ENCODE measurements around the gene CARD9. TPM values are rescaled to one million over a fixed set of nuclear protein-coding genes. Genes with fewer than 3 reads are reported as not detected.
A peak's percentile ranks its signal among the peaks of the same experiment; 100 is the strongest.

Gene CARD9
- total RNA-seq, 2 donors from 2014 or later, result 0.35 to 1.5 TPM

DNA sequence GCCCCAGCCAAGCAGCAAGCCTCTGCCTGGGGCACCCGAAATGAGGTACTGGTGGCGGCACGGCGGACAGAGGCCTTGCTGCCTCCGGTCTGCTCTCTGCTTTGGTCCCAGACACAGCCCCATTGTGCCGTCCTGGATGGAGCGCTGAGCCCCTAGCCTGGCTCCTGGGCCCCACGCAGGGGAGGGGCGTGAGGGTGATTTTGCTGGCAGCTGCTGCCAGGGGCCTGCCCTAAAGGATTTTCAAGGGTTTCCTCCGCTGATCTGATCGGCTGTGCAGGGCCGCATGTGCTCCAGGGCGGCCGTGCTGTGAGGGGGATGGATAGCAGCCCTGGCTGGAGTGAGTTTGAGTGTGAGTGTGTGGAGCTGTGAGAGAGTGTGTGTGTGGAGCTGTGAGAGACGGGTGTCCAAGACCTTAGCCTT lies 44.8 kb downstream of the CARD9 start:
- Mint-ChIP-seq H3K27ac (peak overlapping the region; percentile 57), H3K36me3 (ENCODE audit: low read depth) (no peaks in the 10 kb centered on the region), H3K4me1 (peaks cover 6% of the 10 kb centered on the region), H3K27me3 (ENCODE audit: insufficient read depth) (no peaks in the 10 kb centered on the region), H3K9me3 (no peaks in the 10 kb centered on the region), H3K4me3 (peak overlapping the region; percentile 54)
- peak overlapping the region; percentile 86 for H3K4me3 ChIP-seq (ENCODE audit: low read length)
- peaks cover 17% of the 10 kb centered on the region for H3K4me1 ChIP-seq (ENCODE audit: control insufficient read depth, insufficient read depth, low read length)
- DNase-seq, result no peak
- WGBS, 2 experiments (ENCODE audit: insufficient coverage in 1 of 2, insufficient read length in 1 of 2), result 74 to 81% methylated on average over 9 to 15 of the region's 15 CpGs
- peak overlapping the region; percentile 81 for H3K27ac ChIP-seq (ENCODE audit: low read depth, low read length)
- no peak for TF ChIP-seq CTCF (conservative IDR thresholded peaks at IDR 0.05)
- H3K9ac ChIP-seq (ENCODE audit: extremely low read depth, low read length, poor library complexity, severe bottlenecking), result peak overlapping the region; percentile 59
- H3K9me3 ChIP-seq (ENCODE audit: control insufficient read depth, low read length), result no peaks in the 10 kb centered on the region
- peaks cover 4% of the 10 kb centered on the region for H3K36me3 ChIP-seq (ENCODE audit: control insufficient read depth, insufficient read depth, low read length)
- no peaks in the 10 kb centered on the region for H3K27me3 ChIP-seq (ENCODE audit: control insufficient read depth, insufficient read depth, low read length, poor library complexity, severe bottlenecking)

GRCh38 chr9:136328011-136328621 lies 45.4 kb downstream of the CARD9 start:
- Histone ChIP-seq H3K9ac (ENCODE audit: extremely low read depth, low read length, poor library complexity, severe bottlenecking) (peak overlapping the region; percentile 59), H3K27me3 (ENCODE audit: control insufficient read depth, insufficient read depth, low read length, poor library complexity, severe bottlenecking) (no peaks in the 10 kb centered on the region), H3K27ac (ENCODE audit: low read depth, low read length) (peak overlapping the region; percentile 81), H3K9me3 (ENCODE audit: control insufficient read depth, low read length) (no peaks in the 10 kb centered on the region), H3K4me3 (ENCODE audit: low read length) (peak overlapping the region; percentile 86), H3K4me1 (ENCODE audit: control insufficient read depth, insufficient read depth, low read length) (peaks cover 17% of the 10 kb centered on the region), H3K36me3 (ENCODE audit: control insufficient read depth, insufficient read depth, low read length) (peaks cover 4% of the 10 kb centered on the region)
- H3K4me1 Mint-ChIP-seq, result peaks cover 6% of the 10 kb centered on the region
- no peaks in the 10 kb centered on the region for H3K36me3 Mint-ChIP-seq (ENCODE audit: low read depth)
- no peaks in the 10 kb centered on the region for H3K9me3 Mint-ChIP-seq
- DNase-seq, result no peak
- no peak overlapping the region for H3K27ac Mint-ChIP-seq
- peak overlapping the region; percentile 54 for H3K4me3 Mint-ChIP-seq
- 61 to 72% methylated on average over 6 to 13 of the region's 13 CpGs for WGBS, 2 experiments (ENCODE audit: insufficient coverage in 1 of 2, insufficient read length in 1 of 2)
- H3K27me3 Mint-ChIP-seq (ENCODE audit: insufficient read depth), result no peaks in the 10 kb centered on the region
- TF ChIP-seq CTCF (conservative IDR thresholded peaks at IDR 0.05), result no peak

GRCh38 chr9:136327304-136327974 lies 46.0 kb downstream of the CARD9 start, which contains the start of gene GPSM1:
GPSM1 (plus strand) TSS chr9:136327539; CDS start chr9:136327696, 157 bp downstream.
- Histone ChIP-seq H3K27ac (ENCODE audit: low read depth, low read length) (peak within 1 kb of the TSS; percentile 81), H3K36me3 (ENCODE audit: control insufficient read depth, insufficient read depth, low read length) (peaks cover 4% of the 10 kb centered on the region), H3K9ac (ENCODE audit: extremely low read depth, low read length, poor library complexity, severe bottlenecking) (peak within 1 kb of the TSS; percentile 59), H3K4me1 (ENCODE audit: control insufficient read depth, insufficient read depth, low read length) (peaks cover 17% of the 10 kb centered on the region), H3K27me3 (ENCODE audit: control insufficient read depth, insufficient read depth, low read length, poor library complexity, severe bottlenecking) (no peaks in the 10 kb centered on the region), H3K4me3 (ENCODE audit: low read length) (peak within 1 kb of the TSS; percentile 86), H3K9me3 (ENCODE audit: control insufficient read depth, low read length) (no peaks in the 10 kb centered on the region)
- H3K4me3 Mint-ChIP-seq, result peak within 1 kb of the TSS; percentile 54
- H3K4me1 Mint-ChIP-seq, result peaks cover 6% of the 10 kb centered on the region
- WGBS, 2 experiments (ENCODE audit: insufficient coverage in 1 of 2, insufficient read length in 1 of 2), result 0 to 1% methylated on average over 9 to 79 of the region's 88 CpGs
- DNase-seq, result peak; percentile 67
- no peaks in the 10 kb centered on the region for H3K27me3 Mint-ChIP-seq (ENCODE audit: insufficient read depth)
- H3K27ac Mint-ChIP-seq, result peak within 1 kb of the TSS; percentile 52
- H3K36me3 Mint-ChIP-seq (ENCODE audit: low read depth), result no peaks in the 10 kb centered on the region
- TF ChIP-seq CTCF (conservative IDR thresholded peaks at IDR 0.05), result no peak
- H3K9me3 Mint-ChIP-seq, result no peaks in the 10 kb centered on the region
